Hematopoietic multipotent progenitor cell (in vitro differentiated cells): ENCODE results near the gene NRTN. TPM values are rescaled to one million over a fixed set of nuclear protein-coding genes. Genes with fewer than 3 reads are reported as not detected.

Source experiments
- DNase-seq, 3 donors: peaks; one replicate each; pipeline ENCODE4 v3.0.0-alpha.2; 2011 to 2015; ENCODE audit warnings: low read depth in 2 of 3, low spot score in 2 of 3
- total RNA-seq: library from RNA; depleted of rRNA; stranded (reverse); fragments of >200 nt; gene quantifications from one replicate; pipeline ENCODE4 v1.2.3, GENCODE V29; 2012

Gene NRTN
- total RNA-seq, 1 donor, result 0.54 TPM

DNA sequence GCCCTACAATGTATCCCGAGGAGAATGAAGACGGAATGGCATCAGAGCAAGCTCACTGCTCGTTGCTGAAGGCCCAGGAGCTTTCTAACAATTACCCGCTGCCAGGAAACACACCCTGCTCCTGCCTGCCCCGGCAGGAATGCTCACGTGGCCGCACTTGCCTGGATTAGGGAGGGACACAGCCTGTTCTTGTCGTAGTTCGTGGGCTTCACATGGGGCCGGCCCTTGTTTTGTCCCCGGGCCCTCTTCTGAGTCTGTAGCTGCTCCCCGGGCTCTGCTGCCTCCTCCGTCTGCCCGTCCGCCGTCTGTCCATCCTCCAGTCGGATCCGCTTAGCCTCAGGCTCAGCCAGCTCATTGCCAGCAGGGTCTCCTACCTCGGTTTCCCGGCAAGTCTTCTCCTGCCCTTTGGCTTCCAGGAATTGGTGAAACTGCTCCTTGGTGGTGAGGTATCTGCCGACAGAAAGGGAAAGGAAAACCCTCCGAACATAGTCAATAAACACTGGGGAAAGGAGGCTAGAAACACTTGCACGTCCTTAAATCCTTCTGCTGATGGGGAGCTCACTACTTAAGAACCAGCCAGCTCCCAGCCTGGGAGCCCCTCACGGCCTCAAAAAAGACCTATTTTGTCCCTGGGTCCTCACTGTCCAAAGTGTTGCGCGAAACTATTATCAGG is 14.8 kb upstream of the NRTN start:
- no peak for DNase-seq

- peak; percentile 91 to 99 (median 97) for DNase-seq
Measured at GRCh38 chr19:5790559-5791520, 14.0 kb upstream of the NRTN start, which contains the start of gene DUS3L. Gene DUS3L (minus strand): TSS chr19:5791163. CDS start chr19:5791141, 22 bp downstream.

DNA sequence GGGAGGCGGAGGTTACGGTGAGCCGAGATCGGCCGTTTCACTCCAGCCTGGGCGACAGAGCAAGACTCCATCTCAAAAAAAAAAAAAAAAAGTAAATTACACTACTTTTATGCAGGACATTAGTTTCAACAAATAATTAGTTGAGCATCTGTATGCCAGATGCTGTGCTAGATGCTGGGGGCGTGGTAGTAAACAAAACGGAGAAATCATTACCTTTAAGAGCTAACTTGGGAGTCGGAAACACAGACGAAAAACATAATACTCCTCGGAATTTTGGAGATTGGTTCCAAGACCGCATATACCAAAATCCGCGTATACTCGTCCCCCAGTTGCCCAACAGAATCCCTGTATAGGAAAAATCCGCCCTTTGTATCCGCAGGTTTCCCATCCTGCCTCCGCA is 12.6 kb upstream of the NRTN start:
- no peak for DNase-seq

DNA sequence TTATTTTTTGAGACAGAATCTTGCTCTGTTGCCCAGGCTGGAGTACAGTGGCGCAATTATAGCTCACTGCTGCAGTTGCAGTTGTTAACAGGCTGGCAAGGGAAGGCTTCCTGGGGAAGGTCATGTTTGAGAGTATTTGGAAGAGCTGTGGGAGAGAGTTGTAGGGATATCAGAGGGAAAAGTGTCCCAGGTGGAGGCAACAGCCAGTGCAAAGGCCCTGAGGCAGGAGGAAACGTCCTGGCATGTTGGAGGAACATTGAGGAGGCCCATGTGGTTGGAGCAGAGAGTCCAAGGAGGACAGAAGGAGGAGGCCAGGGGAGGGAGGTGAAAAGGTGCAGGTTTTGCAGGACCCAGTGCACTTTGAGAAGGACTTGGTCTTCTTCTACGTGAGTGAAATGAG is 11.7 kb upstream of the NRTN start:
- no peak for DNase-seq

- no peak for DNase-seq
Measured at GRCh38 chr19:5795382-5795919, 9.4 kb upstream of the NRTN start.

- DNase-seq, result no peak
Measured at GRCh38 chr19:5798244-5798643, 6.6 kb upstream of the NRTN start.

GRCh38 chr19:5799247-5800241 is 5.3 kb upstream of the NRTN start:
- DNase-seq, result peak in 2 of 3 donors; percentile 84 to 93

DNA sequence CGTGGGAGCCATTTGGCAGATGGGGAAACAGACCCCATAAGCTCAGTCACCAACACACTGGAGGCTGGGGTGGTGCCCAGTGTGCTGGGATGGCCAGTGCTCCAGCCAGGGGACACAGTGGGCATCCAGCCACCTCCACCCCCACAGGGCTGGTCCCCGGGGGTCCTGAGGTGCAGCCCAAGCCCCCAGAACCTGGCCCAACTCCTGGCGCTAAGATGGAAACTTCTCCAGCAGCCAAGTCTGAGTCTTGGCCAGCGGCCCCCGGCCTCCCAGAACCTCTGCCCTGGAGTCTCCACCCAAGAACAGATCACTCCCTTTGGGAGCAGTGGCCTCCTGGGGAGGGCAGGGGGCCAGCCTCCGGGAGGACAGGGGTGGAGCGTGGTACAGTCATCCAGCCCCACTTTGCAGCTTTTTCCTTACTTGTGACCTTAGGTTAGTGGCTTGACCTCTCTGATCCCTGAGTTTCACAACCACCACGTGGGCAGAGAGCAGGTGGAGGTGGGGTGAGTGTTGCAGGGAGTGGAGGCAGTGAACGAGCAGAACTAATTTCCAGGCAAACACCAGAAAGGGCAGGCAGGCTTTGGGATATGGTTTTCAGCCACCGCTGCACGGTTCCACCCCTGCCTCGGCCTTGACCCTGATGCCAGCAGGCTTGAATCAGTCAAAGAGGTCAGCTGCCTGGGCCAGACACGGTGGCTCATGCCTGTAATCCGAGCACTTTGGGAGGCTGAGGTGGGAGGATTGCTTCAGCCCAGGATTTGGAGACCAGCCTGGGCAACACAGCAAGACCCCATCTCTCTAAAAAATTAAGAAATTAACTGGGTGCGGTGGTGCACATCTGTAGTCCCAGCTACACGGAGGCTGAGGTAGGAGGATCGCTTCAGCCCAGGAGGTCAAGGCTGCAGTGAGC is 4.3 kb upstream of the NRTN start:
- no peak for DNase-seq

- peak in 1 of 3 donors; percentile 41 for DNase-seq
Measured at GRCh38 chr19:5801796-5802619, 2.9 kb upstream of the NRTN start.

GRCh38 chr19:5803441-5803751 is 1.5 kb upstream of the NRTN start:
- DNase-seq, result no peak

- peak; percentile 88 to 95 (median 95) for DNase-seq
Measured at GRCh38 chr19:5803752-5804515, 933 bp upstream of the NRTN start.

DNA sequence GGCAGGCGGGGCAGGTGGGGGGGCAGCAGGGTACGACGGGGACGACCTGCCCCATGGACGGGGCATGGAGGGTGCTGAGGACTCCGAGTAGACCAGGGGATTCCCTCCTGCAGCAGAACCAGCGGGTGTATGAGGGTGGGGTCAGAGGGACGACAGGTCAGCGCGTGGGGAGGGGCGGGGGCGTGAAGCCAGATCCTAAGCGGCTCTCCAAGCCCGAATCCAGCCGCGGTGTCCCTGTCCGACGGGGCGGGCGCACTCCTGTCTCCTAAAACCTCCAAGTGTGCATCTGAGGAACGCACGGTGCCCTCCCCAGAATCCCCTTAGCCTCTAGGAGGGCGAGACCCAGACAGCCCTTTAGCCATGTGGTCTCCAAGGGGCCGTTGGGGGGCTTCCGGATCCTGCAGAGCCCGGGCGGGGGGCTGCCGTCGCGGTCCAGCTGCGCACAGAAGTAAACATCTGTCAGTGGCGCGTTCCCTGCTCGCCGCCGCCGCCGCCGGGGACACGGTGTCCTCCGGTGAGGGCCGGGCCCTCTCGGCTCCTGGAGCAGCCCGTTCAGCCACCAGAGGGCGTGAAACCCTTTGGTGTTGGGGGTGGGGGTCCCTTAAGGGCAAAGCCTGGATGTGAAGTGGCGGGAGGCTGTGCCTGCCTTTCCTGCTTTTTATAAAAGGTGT is 730 bp downstream of the NRTN start:
- DNase-seq, result peak in 2 of 3 donors; percentile 75 to 85

DNA sequence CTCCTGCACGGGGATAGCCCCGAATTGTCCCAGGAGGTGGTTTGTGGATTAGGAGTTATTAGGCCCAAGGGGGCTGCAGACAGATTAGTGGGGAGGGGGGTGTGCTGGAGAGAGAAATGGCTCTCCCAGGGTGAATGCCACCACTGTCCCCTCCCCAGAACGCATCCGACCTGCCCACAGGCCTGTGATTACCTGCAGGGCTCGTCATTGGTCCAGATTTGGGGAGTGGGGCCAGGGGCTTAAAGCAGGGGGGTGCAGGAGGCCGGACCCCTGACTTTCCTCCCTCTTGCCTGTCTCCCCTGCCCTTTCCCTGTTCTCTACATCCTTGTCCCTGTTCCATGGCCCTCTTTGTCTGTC is 1.2 kb downstream of the NRTN start:
- no peak for DNase-seq

- DNase-seq, result no peak
Measured at GRCh38 chr19:5806905-5807304, 2.0 kb downstream of the NRTN start.

- DNase-seq, result no peak
Measured at GRCh38 chr19:5808120-5808816, 3.4 kb downstream of the NRTN start.

DNA sequence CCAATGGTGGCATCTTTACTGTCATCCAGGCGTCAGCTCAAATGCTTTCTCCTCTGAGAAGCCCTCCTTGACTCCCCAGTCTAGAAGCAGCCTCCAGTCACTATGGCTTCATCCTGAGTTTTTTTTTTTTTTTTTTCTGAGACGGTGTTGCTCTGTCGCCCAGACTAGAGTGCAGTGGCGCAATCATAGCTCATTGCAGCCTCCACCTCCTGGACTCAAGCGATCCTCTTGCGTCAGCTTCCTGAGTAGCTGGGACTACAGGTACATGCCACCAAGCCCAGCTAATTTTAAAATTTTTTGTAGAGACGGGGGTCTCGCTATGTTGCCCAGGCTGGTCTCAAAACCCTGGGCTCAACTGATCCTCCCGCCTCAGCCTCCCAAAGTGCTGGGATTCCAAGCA is 4.2 kb downstream of the NRTN start:
- DNase-seq, result no peak

DNA sequence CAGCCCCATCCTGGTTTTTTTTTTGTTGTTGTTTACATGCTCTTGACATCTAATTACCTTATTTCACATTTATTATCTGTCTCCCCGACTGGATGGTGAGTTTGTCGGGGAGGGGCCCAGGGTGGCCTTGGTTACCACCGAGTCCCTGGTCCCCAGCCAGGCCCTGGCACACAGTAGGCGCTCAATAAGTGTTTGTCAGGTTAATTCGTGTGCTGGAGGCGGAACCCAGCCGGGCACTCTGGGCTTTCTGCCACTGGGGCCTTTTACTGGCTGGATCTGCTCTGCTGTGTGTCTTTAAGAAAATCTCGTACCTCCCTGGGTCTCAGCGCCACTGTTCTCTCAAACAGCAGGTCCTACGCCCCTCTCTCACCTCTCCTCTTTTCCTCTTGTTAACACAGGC is 4.6 kb downstream of the NRTN start:
- no peak for DNase-seq
